Subcutaneous adipose tissue (tissue), 4 donors: ENCODE measurements around the gene CDHR2. TPM values are rescaled to one million over a fixed set of nuclear protein-coding genes. Genes with fewer than 3 reads are reported as not detected.

Source experiments
- CTCF ChIP-seq: fragments of 450-650 bp; IDR thresholded peaks from one replicate; pipeline ENCODE4 v1.5.1; 2016; ENCODE audit warnings: low read depth, mild to moderate bottlenecking, control low read depth, antibody characterized with exemption, moderate library complexity
- total RNA-seq, 4 donors: library from RNA; depleted of rRNA; stranded (reverse); fragments of >200 nt; gene quantifications; one replicate each; pipeline ENCODE4 v1.1.0, GENCODE V29; 2016

Gene CDHR2
- total RNA-seq, 4 donors from 2014 or later, result 0.17 TPM; not detected in 3

- TF ChIP-seq CTCF, result no peak
Observed at GRCh38 chr5:176550275-176550831, 1.2 kb downstream of the CDHR2 start.

- TF ChIP-seq CTCF, result no peak
Observed at GRCh38 chr5:176552332-176552869, 3.3 kb downstream of the CDHR2 start.

- no peak for TF ChIP-seq CTCF
Observed at GRCh38 chr5:176553260-176554085, 4.3 kb downstream of the CDHR2 start.

GRCh38 chr5:176557846-176558245, 8.7 kb downstream of the CDHR2 start:
- TF ChIP-seq CTCF, result no peak

GRCh38 chr5:176559683-176560082, 10.5 kb downstream of the CDHR2 start:
- TF ChIP-seq CTCF, result no peak

- no peak for TF ChIP-seq CTCF
Observed at GRCh38 chr5:176560364-176560763, 11.2 kb downstream of the CDHR2 start.

- TF ChIP-seq CTCF, result no peak
Observed at GRCh38 chr5:176561259-176561658, 12.1 kb downstream of the CDHR2 start.
